B cell (primary cell): ENCODE data around the gene SETD1A.

Experiments used
- EZH2 ChIP-seq: IDR thresholded peaks from 2 replicates; pipeline ENCODE4 v1.6.1; 2012; ENCODE audit warnings: borderline replicate concordance, low read depth, mild to moderate bottlenecking, moderate library complexity, low read length; ENCODE audit not compliant: insufficient read depth, poor library complexity, severe bottlenecking
- TF ChIP-seq, protein P1 (sequence below): fragments of 200-600 bp; IDR thresholded peaks from one replicate; pipeline ENCODE4 v1.8.0; 2022; ENCODE audit warnings: antibody characterized with exemption, mild to moderate bottlenecking

GRCh38 chr16:30922420-30922959 is 35.1 kb upstream of the SETD1A start:
- TF ChIP-seq, protein P1, sequence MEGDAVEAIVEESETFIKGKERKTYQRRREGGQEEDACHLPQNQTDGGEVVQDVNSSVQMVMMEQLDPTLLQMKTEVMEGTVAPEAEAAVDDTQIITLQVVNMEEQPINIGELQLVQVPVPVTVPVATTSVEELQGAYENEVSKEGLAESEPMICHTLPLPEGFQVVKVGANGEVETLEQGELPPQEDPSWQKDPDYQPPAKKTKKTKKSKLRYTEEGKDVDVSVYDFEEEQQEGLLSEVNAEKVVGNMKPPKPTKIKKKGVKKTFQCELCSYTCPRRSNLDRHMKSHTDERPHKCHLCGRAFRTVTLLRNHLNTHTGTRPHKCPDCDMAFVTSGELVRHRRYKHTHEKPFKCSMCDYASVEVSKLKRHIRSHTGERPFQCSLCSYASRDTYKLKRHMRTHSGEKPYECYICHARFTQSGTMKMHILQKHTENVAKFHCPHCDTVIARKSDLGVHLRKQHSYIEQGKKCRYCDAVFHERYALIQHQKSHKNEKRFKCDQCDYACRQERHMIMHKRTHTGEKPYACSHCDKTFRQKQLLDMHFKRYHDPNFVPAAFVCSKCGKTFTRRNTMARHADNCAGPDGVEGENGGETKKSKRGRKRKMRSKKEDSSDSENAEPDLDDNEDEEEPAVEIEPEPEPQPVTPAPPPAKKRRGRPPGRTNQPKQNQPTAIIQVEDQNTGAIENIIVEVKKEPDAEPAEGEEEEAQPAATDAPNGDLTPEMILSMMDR: no peak
- TF ChIP-seq EZH2: no peak
